Transverse colon (tissue), 4 donors: ENCODE data around the gene PHB1.

ENCODE experiments used
- EP300 ChIP-seq: sonication (generic); formaldehyde crosslinking; IDR thresholded peaks from one replicate; pipeline ENCODE4 v1.6.1; 2017; ENCODE audit warnings: antibody characterized with exemption, low read depth
- POLR2A ChIP-seq: fragments of 450-650 bp; IDR thresholded peaks from one replicate; pipeline ENCODE4 v1.6.1; 2016; ENCODE audit warnings: antibody characterized with exemption, mild to moderate bottlenecking, moderate library complexity
- POLR2AphosphoS5 ChIP-seq, 3 donors: sonication (generic); formaldehyde crosslinking; IDR thresholded peaks; one replicate each; pipeline ENCODE4 v1.6.1; 2016; ENCODE audit warnings: antibody characterized with exemption in 3 of 3
- TF ChIP-seq, protein P1 (sequence below), 5 experiments: fragments of 200-600 bp in 3 of 5; fragments of 450-650 bp in 2 of 5; sonication (generic) in 3 of 5; IDR thresholded peaks; 1 replicate in 2 of 5; 2 replicates in 3 of 5; pipeline ENCODE4 v1.5.1; 2016 to 2017; ENCODE audit warnings: antibody characterized with exemption in 5 of 5, inconsistent platforms in 3 of 5, mild to moderate bottlenecking in 2 of 5, moderate library complexity in 1 of 5

DNA sequence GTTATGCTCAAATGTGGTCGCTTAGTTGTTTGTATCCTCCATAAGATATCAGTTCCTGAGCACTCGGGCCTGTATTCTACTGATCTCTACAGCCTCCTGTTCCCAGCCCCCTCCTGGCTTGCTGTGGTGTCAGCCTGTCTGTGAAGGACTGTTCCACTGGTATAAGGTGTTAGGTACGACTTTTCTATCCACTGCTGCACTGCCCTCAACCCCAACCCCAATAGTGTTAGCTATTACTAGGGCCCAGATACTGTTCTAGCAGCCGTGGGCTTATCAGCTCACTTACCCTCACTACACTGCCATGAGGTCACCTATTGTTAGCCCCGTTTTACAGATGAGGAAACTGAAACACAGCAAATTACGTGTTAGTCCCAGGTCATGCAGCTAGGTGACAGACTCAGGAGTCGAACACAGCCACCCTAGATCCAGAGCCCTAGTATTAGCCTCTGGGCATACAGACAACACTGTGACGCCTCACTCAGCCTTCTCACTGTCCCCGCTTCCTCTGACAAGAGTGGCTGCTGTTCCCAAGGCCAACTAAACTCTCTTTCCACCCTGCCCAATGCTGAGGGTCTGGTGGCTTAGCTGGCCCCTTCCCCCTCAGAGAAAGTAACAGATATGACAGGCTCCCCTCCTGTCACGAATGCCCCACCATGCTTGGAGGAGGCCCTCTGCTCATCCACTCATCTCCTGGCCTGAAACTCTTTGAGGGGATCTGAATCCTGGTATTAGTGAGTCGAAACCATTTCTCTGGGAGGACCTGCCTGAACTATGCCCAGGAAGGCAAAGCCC is 27.0 kb downstream of the PHB1 start:
- TF ChIP-seq, protein P1, sequence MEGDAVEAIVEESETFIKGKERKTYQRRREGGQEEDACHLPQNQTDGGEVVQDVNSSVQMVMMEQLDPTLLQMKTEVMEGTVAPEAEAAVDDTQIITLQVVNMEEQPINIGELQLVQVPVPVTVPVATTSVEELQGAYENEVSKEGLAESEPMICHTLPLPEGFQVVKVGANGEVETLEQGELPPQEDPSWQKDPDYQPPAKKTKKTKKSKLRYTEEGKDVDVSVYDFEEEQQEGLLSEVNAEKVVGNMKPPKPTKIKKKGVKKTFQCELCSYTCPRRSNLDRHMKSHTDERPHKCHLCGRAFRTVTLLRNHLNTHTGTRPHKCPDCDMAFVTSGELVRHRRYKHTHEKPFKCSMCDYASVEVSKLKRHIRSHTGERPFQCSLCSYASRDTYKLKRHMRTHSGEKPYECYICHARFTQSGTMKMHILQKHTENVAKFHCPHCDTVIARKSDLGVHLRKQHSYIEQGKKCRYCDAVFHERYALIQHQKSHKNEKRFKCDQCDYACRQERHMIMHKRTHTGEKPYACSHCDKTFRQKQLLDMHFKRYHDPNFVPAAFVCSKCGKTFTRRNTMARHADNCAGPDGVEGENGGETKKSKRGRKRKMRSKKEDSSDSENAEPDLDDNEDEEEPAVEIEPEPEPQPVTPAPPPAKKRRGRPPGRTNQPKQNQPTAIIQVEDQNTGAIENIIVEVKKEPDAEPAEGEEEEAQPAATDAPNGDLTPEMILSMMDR (IDR thresholded peaks at IDR 0.05), result no peak
- no peak for TF ChIP-seq POLR2AphosphoS5 (IDR thresholded peaks at IDR 0.05)
- no peak for TF ChIP-seq EP300
- TF ChIP-seq POLR2A, result no peak
